ENCODE data around the gene THRSP. TPM values are rescaled to one million over a fixed set of nuclear protein-coding genes. Genes with fewer than 3 reads are reported as not detected.
A peak's percentile ranks its signal among the peaks of the same experiment; 100 is the strongest.

The THRSP gene
- total RNA-seq, 2 donors from 2014 or later: not detected

DNA sequence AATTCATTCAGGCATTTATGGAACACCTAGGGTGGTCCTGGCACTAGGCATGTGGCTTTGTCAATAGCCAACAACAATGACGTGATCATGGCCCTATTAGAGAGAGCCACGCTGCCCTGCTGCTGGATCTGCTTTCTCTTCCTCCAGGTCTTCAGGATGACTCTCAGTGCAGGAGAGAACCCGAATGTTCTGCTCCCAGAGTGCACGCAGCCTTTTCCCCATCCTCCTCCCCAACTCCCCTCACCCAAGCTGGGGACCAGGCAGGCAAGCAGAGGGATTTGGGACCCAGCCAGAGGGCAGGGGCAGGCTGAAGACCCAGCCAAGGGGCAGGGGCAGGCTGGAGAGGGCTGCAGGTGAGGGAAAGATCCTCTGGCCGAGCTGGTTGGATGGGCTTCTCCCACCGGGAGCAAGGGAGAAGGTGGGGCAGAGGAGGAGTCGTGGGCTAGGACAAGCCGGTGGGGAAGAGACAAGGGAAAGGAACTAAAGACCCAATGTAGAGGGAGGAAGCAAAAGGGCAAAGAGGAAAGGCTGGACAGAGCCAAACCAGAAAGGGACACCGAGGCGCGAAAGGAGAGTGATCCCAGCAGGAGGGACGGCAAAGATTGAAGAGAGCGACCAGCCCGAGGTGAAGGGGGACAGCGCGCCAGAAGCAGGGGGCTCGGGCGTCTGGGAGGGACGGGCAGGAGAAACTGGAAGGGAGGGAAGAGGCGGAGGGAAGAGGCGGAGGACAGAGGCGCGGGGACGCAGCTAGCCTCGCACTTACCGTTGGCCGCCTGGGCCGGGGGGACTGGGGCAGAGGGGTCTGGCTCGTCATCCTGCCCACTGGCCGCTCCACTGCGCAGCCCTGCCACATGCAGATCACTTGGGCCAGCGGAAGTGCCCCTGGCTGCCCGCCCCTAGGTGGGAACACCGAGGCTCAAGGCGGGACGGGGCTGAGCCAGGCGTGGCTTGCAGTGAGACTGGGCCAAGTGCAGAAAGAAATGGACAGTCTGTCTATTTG lies 41.0 kb upstream of the THRSP start, which contains the start of gene KCTD14:
KCTD14 (minus strand) TSS at position 880 of the 1,000 bp plus-strand sequence; CDS start at position 853, 27 bp downstream.
- no peaks in the 10 kb centered on the region for H3K36me3 Mint-ChIP-seq (ENCODE audit: low read depth)
- no peaks in the 10 kb centered on the region for H3K9me3 ChIP-seq (ENCODE audit: control insufficient read depth, low read length)
- 6 to 10% methylated on average over 27 to 37 of the region's 37 CpGs for WGBS, 2 experiments (ENCODE audit: insufficient coverage in 1 of 2, insufficient read length in 1 of 2)
- peak within 1 kb of the TSS; percentile 84 for H3K4me3 Mint-ChIP-seq
- no peak within 1 kb of the TSS for H3K27ac ChIP-seq (ENCODE audit: low read depth, low read length)
- no peaks in the 10 kb centered on the region for H3K27me3 ChIP-seq (ENCODE audit: control insufficient read depth, insufficient read depth, low read length, poor library complexity, severe bottlenecking)
- peak within 1 kb of the TSS; percentile 82 for H3K4me3 ChIP-seq (ENCODE audit: low read length)
- H3K27me3 Mint-ChIP-seq (ENCODE audit: insufficient read depth): no peaks in the 10 kb centered on the region
- TF ChIP-seq CTCF (conservative IDR thresholded peaks at IDR 0.05): no peak
- H3K4me1 ChIP-seq (ENCODE audit: control insufficient read depth, insufficient read depth, low read length): peaks cover 5% of the 10 kb centered on the region
- peaks cover 23% of the 10 kb centered on the region for H3K4me1 Mint-ChIP-seq
- peak; percentile 91 for DNase-seq
- H3K9ac ChIP-seq (ENCODE audit: extremely low read depth, low read length, poor library complexity, severe bottlenecking): peak within 1 kb of the TSS; percentile 55
- H3K27ac Mint-ChIP-seq: peak within 1 kb of the TSS; percentile 98
- no peaks in the 10 kb centered on the region for H3K9me3 Mint-ChIP-seq
- H3K36me3 ChIP-seq (ENCODE audit: control insufficient read depth, insufficient read depth, low read length): no peaks in the 10 kb centered on the region

- no peaks in the 10 kb centered on the region for H3K9me3 ChIP-seq (ENCODE audit: control insufficient read depth, low read length)
- no peaks in the 10 kb centered on the region for H3K27me3 Mint-ChIP-seq (ENCODE audit: insufficient read depth)
- peak; percentile 45 for TF ChIP-seq CTCF (conservative IDR thresholded peaks at IDR 0.05)
- peak overlapping the region; percentile 84 for H3K4me3 Mint-ChIP-seq
- no peak overlapping the region for H3K27ac ChIP-seq (ENCODE audit: low read depth, low read length)
- no peak for DNase-seq
- peaks cover 5% of the 10 kb centered on the region for H3K4me1 ChIP-seq (ENCODE audit: control insufficient read depth, insufficient read depth, low read length)
- H3K4me3 ChIP-seq (ENCODE audit: low read length): peak overlapping the region; percentile 82
- H3K4me1 Mint-ChIP-seq: peaks cover 23% of the 10 kb centered on the region
- H3K9me3 Mint-ChIP-seq: no peaks in the 10 kb centered on the region
- no peaks in the 10 kb centered on the region for H3K36me3 Mint-ChIP-seq (ENCODE audit: low read depth)
- no peaks in the 10 kb centered on the region for H3K36me3 ChIP-seq (ENCODE audit: control insufficient read depth, insufficient read depth, low read length)
- H3K27ac Mint-ChIP-seq: peak overlapping the region; percentile 98
- H3K27me3 ChIP-seq (ENCODE audit: control insufficient read depth, insufficient read depth, low read length, poor library complexity, severe bottlenecking): no peaks in the 10 kb centered on the region
- no peak overlapping the region for H3K9ac ChIP-seq (ENCODE audit: extremely low read depth, low read length, poor library complexity, severe bottlenecking)
- 80% methylated on average over 4 to 7 of the region's 7 CpGs for WGBS, 2 experiments (ENCODE audit: insufficient coverage in 1 of 2, insufficient read length in 1 of 2)
Observed at GRCh38 chr11:78023426-78023825, 40.2 kb upstream of the THRSP start.

- peaks cover 18% of the 10 kb centered on the region for H3K4me1 Mint-ChIP-seq
- H3K36me3 Mint-ChIP-seq (ENCODE audit: low read depth): no peaks in the 10 kb centered on the region
Observed at GRCh38 chr11:78025378-78025777, 38.3 kb upstream of the THRSP start.

More at GRCh38 chr11:78025378-78025777, 38.3 kb upstream of the THRSP start:
- Mint-ChIP-seq H3K4me3 (no peak overlapping the region), H3K27me3 (ENCODE audit: insufficient read depth) (no peaks in the 10 kb centered on the region), H3K27ac (no peak overlapping the region), H3K9me3 (no peaks in the 10 kb centered on the region)
- no peak for DNase-seq
- H3K4me1 ChIP-seq (ENCODE audit: control insufficient read depth, insufficient read depth, low read length): peaks cover 3% of the 10 kb centered on the region
- no peak for TF ChIP-seq CTCF (conservative IDR thresholded peaks at IDR 0.05)
- H3K9ac ChIP-seq (ENCODE audit: extremely low read depth, low read length, poor library complexity, severe bottlenecking): no peak overlapping the region
- H3K36me3 ChIP-seq (ENCODE audit: control insufficient read depth, insufficient read depth, low read length): no peaks in the 10 kb centered on the region
- no peak overlapping the region for H3K27ac ChIP-seq (ENCODE audit: low read depth, low read length)
- no peak overlapping the region for H3K4me3 ChIP-seq (ENCODE audit: low read length)
- no peaks in the 10 kb centered on the region for H3K9me3 ChIP-seq (ENCODE audit: control insufficient read depth, low read length)
- H3K27me3 ChIP-seq (ENCODE audit: control insufficient read depth, insufficient read depth, low read length, poor library complexity, severe bottlenecking): no peaks in the 10 kb centered on the region

Measured in endodermal cell (in vitro differentiated cells).